ENCODE data around the gene TLN1. TPM values are rescaled to one million over a fixed set of nuclear protein-coding genes. Genes with fewer than 3 reads are reported as not detected.
A peak's percentile ranks its signal among the peaks of the same experiment; 100 is the strongest.

TLN1 gene
- total and polyA plus RNA-seq, 2 of the 8 experiments (the other 6 are each of a cell fraction or from before 2014, with no cell fraction given), result 28.1 to 90.1 TPM

DNA sequence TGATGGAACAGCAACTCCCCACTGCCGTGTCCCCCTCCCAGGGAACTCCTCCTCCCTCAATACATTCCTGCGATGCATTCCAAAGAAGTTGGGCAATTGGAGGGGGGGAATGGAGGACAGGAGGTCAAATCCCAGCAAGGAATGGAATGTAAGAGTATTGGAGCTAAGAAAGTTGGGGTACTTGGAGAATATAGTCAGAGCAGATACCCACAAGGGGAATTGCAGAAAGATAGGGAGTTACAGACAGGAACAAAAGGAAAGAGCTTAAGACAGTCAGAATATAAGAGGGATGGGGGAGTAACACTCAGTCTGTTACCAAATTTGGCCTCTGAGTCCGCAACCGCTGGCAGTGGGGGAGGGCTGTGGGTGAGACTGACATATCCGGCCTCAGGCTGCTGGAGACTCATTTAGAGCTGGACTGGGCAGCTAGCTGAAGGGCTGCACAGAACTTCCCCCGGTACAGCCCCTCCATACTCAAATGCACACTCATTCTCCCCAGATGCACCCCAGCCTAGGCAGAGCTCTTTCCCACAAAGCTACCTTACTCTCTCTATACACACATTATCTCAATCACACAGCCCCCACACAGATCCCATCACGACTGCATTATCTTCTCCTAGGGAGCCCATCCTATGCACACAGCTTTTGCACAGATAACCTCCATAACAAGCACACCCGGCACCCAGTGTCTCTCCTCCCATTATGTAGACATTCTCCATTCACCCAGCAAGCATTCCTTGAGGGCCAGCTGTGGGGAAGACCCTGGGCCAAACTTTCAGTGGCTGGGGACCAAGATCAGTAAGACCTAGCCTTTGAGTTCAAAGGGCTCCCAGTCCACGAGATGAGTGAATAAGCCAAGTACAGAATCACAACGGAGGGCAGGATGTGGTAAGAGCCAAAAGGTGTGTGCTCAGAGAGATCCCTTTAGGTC, 3.7 kb downstream of the TLN1 start:
- H3K9me3 ChIP-seq (ENCODE audit: insufficient read depth in 2 of 2, low read depth in 1 of 2, low read length in 1 of 2), result no peaks in the 10 kb centered on the region; a peak in 1 of 4 replicates
- peak overlapping the region; percentile 8 to 46 (median 30); a peak in 6 of 8 replicates for H3K4me3 ChIP-seq (ENCODE audit: extremely low read depth in 1 of 4, insufficient read depth in 2 of 4, low read depth in 3 of 4, low read length in 4 of 4)
- peaks cover 15% of the 10 kb centered on the region; the same call in 1 of the 2 replicates for H3K23me2 ChIP-seq (ENCODE audit: low read depth, low read length)
- no peak overlapping the region for H3K4ac ChIP-seq (replicated peaks; ENCODE audit: insufficient read length, low read depth, low read length)
- peak overlapping the region; percentile 69 to 92 for H3K4me2 ChIP-seq (ENCODE audit: insufficient read depth in 1 of 2, low read depth in 2 of 2, low read length in 2 of 2)
- peak overlapping the region; percentile 58 for H3K27ac ChIP-seq (ENCODE audit: low read depth, low read length)
- H3K4me1 ChIP-seq (replicated peaks in 1 of 4; ENCODE audit: control insufficient read depth in 3 of 4, insufficient read depth in 4 of 4, low read length in 3 of 4), result peaks cover 21 to 42% (median 30%) of the 10 kb centered on the region in 4 experiments
- H2AK5ac ChIP-seq (ENCODE audit: low read depth, low read length), result peak overlapping the region; percentile 29; the same call in 1 of the 2 replicates
- ChIA-PET POLR2A (ENCODE audit: partially characterized antibody) (interaction anchor here (0.6 to 11.1 kb wide), 30 partner anchors 8 to 657 kb away, joined by 3 to 158 read pairs (median 4); partner anchors contain the start of genes CCDC107, GBA2, RGP1 and RMRP), CTCF (ENCODE audit: partially characterized antibody) (interaction anchor here (0.5 to 16.0 kb wide), 25 partner anchors 8 to 179 kb away, joined by 3 to 198 read pairs (median 7); partner anchors contain the start of genes ARHGEF39, CCDC107, GBA2 and MSMP)
- no peak overlapping the region for H4K5ac ChIP-seq (ENCODE audit: insufficient read length, low read depth, low read length)
- H3K79me1 ChIP-seq (ENCODE audit: low read depth, low read length), result peaks cover 16% of the 10 kb centered on the region
- FAIRE-seq, result peak; percentile 62
- no peak overlapping the region for H3K56ac ChIP-seq (replicated peaks; ENCODE audit: insufficient read length, low read depth, low read length)
- H2AFZ ChIP-seq (ENCODE audit: low read length), result no peak overlapping the region
- no peak overlapping the region for H3K23ac ChIP-seq (ENCODE audit: insufficient read length)
- 0 out of 2 replicates have a peak overlapping the region, but pooled peaks have one; percentile 17 for H4K8ac ChIP-seq (ENCODE audit: extremely low read depth, insufficient read depth, low read length)
- peaks cover 4 to 19% (median 12%) of the 10 kb centered on the region in 4 experiments; a peak in 7 of 8 replicates for H3K36me3 ChIP-seq (ENCODE audit: control insufficient read depth in 2 of 4, insufficient read depth in 4 of 4, low read length in 3 of 4)
- no peak overlapping the region for H3K14ac ChIP-seq (ENCODE audit: insufficient read length)
- H3K9ac ChIP-seq (replicated peaks in 1 of 4; ENCODE audit: extremely low read depth in 1 of 4, low read depth in 3 of 4, low read length in 3 of 4), result peak overlapping the region in 2 of 4 experiments; percentile 14 to 41; a peak in 5 of 7 replicates
- peak in 1 of 2 experiments; percentile 56 for DNase-seq (ENCODE audit: low read depth in 1 of 2, low spot score in 2 of 2)
- peak overlapping the region; percentile 9 for H4K91ac ChIP-seq (replicated peaks; ENCODE audit: insufficient read length, low read length)
- 33% methylated on average over 10 of the region's 10 CpGs; no CpG with 5 or more reads in 1 of the 2 experiments for WGBS, 2 experiments (ENCODE audit: extremely low coverage in 1 of 2, insufficient coverage in 1 of 2, insufficient read length in 1 of 2, insufficient replicate concordance in 2 of 2, low coverage in 1 of 2, low lambda C conversion rate in 2 of 2, missing lambda C conversion rate in 1 of 2)
- peak overlapping the region; percentile 98 for H2BK12ac ChIP-seq (ENCODE audit: low read depth, low read length)
- H2BK20ac ChIP-seq (ENCODE audit: low read length), result peak overlapping the region; percentile 9; the same call in 1 of the 2 replicates
- H2BK5ac ChIP-seq (ENCODE audit: low read depth, low read length), result peak overlapping the region; percentile 88
- H4K20me1 ChIP-seq (replicated peaks in 1 of 2; ENCODE audit: control insufficient read depth in 1 of 2, insufficient read depth in 2 of 2, low read length in 2 of 2), result peaks cover 0 to 4% of the 10 kb centered on the region in 2 experiments
- peaks cover 2 to 54% of the 10 kb centered on the region in 2 experiments for H3K79me2 ChIP-seq (ENCODE audit: control insufficient read depth in 1 of 2, insufficient read depth in 2 of 2, low read length in 2 of 2)
- H3K27me3 ChIP-seq (replicated peaks in 1 of 4; ENCODE audit: control insufficient read depth in 3 of 4, extremely low read depth in 1 of 4, insufficient read depth in 3 of 4, low read length in 3 of 4), result no peaks in the 10 kb centered on the region
- 0 out of 2 replicates have a peak overlapping the region, but pooled peaks have one; percentile 10 for H2BK15ac ChIP-seq (ENCODE audit: low read length)
- H3K18ac ChIP-seq (ENCODE audit: extremely low read depth, low read length), result peak overlapping the region; percentile 74
- no peak overlapping the region for H2BK120ac ChIP-seq (replicated peaks; ENCODE audit: low read depth, low read length)
- TF ChIP-seq POLR2AphosphoS5 (IDR thresholded peaks at IDR 0.05; ENCODE audit: low read depth, low read length) (no peak), TCF12 (IDR thresholded peaks at IDR 0.05; ENCODE audit: low read depth, low read length) (no peak), TEAD4 (IDR thresholded peaks at IDR 0.05; ENCODE audit: low read depth, low read length) (peak; percentile 98), ATF2 (IDR thresholded peaks at IDR 0.05; ENCODE audit: low read length) (peak; percentile 40; the same call in 1 of the 2 replicates), RBBP5 (IDR thresholded peaks at IDR 0.05; ENCODE audit: borderline replicate concordance, low read depth, low read length) (peak; percentile 97), YY1 (IDR thresholded peaks at IDR 0.05; ENCODE audit: low read depth, low read length) (peak; percentile 54; the same call in 1 of the 2 replicates), ZNF274 (IDR thresholded peaks at IDR 0.05; ENCODE audit: borderline replicate concordance, extremely low read depth, low read length) (no peak), HDAC2 (IDR thresholded peaks at IDR 0.05; ENCODE audit: borderline replicate concordance in 1 of 2, low read depth in 2 of 2, low read length in 2 of 2) (no peak)
